Loucy (cell line): ENCODE data around the gene CFAP92.
A peak's percentile ranks its signal among the peaks of the same experiment; 100 is the strongest.

ENCODE experiments used
- H2AFZ ChIP-seq: fragments of 200-600 bp; sonication (generic); 2 replicates; pipeline ENCODE4 v1.6.0; 2016; ENCODE audit warnings: antibody characterized with exemption, mild to moderate bottlenecking, low read length, moderate library complexity
- H3F3A ChIP-seq: fragments of 200-600 bp; 2 replicates; pipeline ENCODE4 v1.6.0; 2016; ENCODE audit warnings: antibody characterized with exemption, low read depth, mild to moderate bottlenecking
- H3K27me3 ChIP-seq: fragments of 200-600 bp; sonication (generic); 2 replicates; pipeline ENCODE4 v1.6.1; 2014; ENCODE audit warnings: low read length, mild to moderate bottlenecking; ENCODE audit not compliant: insufficient read depth, poor library complexity, severe bottlenecking
- H3K36me3 ChIP-seq: fragments of 200-600 bp; sonication (generic); 2 replicates; pipeline ENCODE4 v1.6.1; 2016; ENCODE audit warnings: low read length; ENCODE audit not compliant: insufficient read depth
- H3K4me1 ChIP-seq: fragments of 200-600 bp; sonication (generic); 2 replicates; pipeline ENCODE4 v1.5.1; 2014; ENCODE audit warnings: low read length, mild to moderate bottlenecking; ENCODE audit not compliant: insufficient read depth, poor library complexity, severe bottlenecking
- H3K4me2 ChIP-seq: fragments of 200-600 bp; sonication (generic); 2 replicates; pipeline ENCODE4 v1.6.0; 2014; ENCODE audit warnings: antibody characterized with exemption, low read length, low read depth, mild to moderate bottlenecking; ENCODE audit not compliant: poor library complexity, severe bottlenecking
- H3K4me3 ChIP-seq: fragments of 200-600 bp; sonication (generic); 2 replicates; pipeline ENCODE4 v1.5.1; 2014; ENCODE audit warnings: low read length, mild to moderate bottlenecking, mixed read lengths; ENCODE audit not compliant: poor library complexity, severe bottlenecking
- H3K79me2 ChIP-seq: fragments of 200-600 bp; sonication (generic); 2 replicates; pipeline ENCODE4 v1.6.1; 2014; ENCODE audit warnings: low read length; ENCODE audit not compliant: insufficient read depth
- H3K9ac ChIP-seq: fragments of 200-600 bp; sonication (generic); 2 replicates; pipeline ENCODE4 v1.6.0; 2014; ENCODE audit warnings: mild to moderate bottlenecking, low read depth, low read length, moderate library complexity; ENCODE audit not compliant: poor library complexity, severe bottlenecking
- H3K9me2 ChIP-seq: fragments of 200-600 bp; sonication (generic); replicated peaks from 2 replicates; pipeline ENCODE4 v1.6.1; 2016; ENCODE audit warnings: low read depth, low read length, mixed read lengths
- H3K9me3 ChIP-seq: fragments of 200-600 bp; sonication (generic); 2 replicates; pipeline ENCODE4 v1.6.1; 2014; ENCODE audit warnings: mild to moderate bottlenecking, antibody characterized with exemption, low read length, low read depth; ENCODE audit not compliant: insufficient read depth
- H4K20me1 ChIP-seq: fragments of 200-600 bp; sonication (generic); 2 replicates; pipeline ENCODE4 v1.6.0; 2014; ENCODE audit warnings: antibody characterized with exemption, low read length, mild to moderate bottlenecking; ENCODE audit not compliant: insufficient read depth, poor library complexity, severe bottlenecking
- EZH2phosphoT487 ChIP-seq: fragments of 200-600 bp; IDR thresholded peaks from 2 replicates; pipeline ENCODE4 v1.6.1; 2018; ENCODE audit warnings: antibody characterized with exemption, mild to moderate bottlenecking, moderate library complexity, borderline replicate concordance
- TF ChIP-seq, protein P1 (sequence below): fragments of 200-600 bp; sonication (generic); conservative IDR thresholded peaks from 2 replicates; pipeline ENCODE4 v1.5.1; 2014; ENCODE audit warnings: mild to moderate bottlenecking, antibody characterized with exemption, low read length

CFAP92 gene

DNA sequence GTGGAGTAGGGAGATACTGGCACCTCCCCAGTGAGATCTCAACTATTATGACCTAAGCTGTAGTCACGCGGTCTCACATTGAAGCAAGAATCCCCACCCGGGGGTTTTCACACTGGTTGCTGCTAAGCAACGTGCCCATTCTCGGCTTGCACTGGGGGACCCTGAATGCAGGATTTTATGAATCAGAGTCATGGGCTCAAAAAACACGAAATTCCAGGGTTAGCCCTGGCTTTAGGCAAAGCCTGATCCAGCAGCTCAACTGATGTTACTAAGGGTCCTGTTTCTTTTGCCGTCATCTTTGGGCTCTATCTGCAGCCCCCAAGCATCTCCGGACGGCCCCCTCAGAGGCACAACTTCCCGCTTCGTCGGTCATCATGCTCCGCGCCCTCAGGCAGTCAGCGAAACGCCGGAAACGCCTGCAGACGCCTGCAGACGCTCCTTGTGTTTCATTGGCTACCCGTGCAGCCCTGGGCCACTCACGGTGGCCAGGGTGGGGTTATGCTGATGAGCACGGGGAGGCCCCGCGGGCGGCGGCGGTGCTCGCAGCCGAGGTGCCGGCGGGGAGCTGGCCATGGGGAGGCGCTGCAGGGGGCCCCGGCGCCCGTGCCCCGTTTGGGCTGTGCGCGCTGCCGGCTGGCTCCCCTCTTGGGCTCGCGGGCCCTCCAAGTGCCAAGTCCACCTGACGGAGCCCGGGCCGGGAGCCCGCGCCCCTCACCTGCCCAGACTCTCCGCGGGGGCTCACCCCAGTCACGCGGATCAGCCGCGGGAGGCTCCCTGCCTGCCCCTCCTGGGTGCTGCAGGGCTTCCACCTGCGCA, 33.1 kb upstream of the CFAP92 start:
- Histone ChIP-seq H3K4me2 (peak overlapping the region; percentile 98), H3K9ac (peak overlapping the region; percentile 78), H3K9me2 (no peaks in the 10 kb centered on the region), H3F3A (no peaks in the 10 kb centered on the region), H3K79me2 (peaks cover 13% of the 10 kb centered on the region; the same call in 1 of the 2 replicates), H3K27me3 (no peaks in the 10 kb centered on the region), H3K4me1 (peaks cover 16% of the 10 kb centered on the region), H3K36me3 (no peaks in the 10 kb centered on the region), H3K9me3 (no peaks in the 10 kb centered on the region), H4K20me1 (no peaks in the 10 kb centered on the region), H3K4me3 (peak overlapping the region; percentile 74), H2AFZ (peak overlapping the region; percentile 98)
- no peak for TF ChIP-seq EZH2phosphoT487
- TF ChIP-seq, protein P1, sequence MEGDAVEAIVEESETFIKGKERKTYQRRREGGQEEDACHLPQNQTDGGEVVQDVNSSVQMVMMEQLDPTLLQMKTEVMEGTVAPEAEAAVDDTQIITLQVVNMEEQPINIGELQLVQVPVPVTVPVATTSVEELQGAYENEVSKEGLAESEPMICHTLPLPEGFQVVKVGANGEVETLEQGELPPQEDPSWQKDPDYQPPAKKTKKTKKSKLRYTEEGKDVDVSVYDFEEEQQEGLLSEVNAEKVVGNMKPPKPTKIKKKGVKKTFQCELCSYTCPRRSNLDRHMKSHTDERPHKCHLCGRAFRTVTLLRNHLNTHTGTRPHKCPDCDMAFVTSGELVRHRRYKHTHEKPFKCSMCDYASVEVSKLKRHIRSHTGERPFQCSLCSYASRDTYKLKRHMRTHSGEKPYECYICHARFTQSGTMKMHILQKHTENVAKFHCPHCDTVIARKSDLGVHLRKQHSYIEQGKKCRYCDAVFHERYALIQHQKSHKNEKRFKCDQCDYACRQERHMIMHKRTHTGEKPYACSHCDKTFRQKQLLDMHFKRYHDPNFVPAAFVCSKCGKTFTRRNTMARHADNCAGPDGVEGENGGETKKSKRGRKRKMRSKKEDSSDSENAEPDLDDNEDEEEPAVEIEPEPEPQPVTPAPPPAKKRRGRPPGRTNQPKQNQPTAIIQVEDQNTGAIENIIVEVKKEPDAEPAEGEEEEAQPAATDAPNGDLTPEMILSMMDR, result peak; percentile 72

DNA sequence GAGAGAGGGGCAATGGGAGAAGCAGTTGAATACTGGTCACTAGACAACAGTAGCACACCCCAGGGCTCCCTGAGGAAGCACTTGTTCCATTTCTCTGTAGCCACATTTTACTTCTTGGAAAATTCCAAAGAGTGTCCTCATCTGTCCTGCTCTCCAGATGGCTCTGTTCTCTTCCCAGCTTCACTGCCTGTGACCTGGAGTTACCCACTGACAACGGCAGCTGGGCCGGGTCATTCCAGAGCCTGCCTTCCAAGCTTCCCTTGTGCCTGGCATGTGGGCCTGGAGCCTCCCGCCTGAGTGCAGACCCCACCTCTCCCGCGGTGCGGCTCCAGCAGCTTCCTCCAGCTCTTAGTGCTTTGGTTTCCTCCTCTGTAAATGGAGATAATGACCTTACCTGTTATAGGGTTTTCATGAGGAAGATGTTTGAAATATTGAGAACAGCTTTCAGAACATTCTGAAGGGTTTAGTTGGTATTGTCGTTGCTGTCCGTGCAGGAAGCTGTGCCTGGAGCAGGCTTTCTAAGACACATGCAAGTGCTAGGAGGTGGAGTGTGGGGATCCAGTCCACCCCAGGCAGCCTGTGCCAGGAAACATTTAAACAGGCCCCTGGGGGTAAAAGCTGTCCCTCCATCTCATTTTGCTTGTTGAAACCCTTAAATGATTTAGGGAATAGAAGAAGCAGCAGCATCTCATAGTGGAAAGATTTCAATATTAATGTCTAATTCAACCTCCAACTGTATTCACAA, 32.0 kb upstream of the CFAP92 start:
- no peaks in the 10 kb centered on the region for H3K36me3 ChIP-seq
- no peaks in the 10 kb centered on the region for H3K27me3 ChIP-seq
- peak overlapping the region; percentile 74 for H3K4me3 ChIP-seq
- H3K9me3 ChIP-seq, result no peaks in the 10 kb centered on the region
- no peaks in the 10 kb centered on the region for H3K9me2 ChIP-seq
- no peak for TF ChIP-seq EZH2phosphoT487
- TF ChIP-seq, protein P1, result no peak
- H3K4me1 ChIP-seq, result peaks cover 16% of the 10 kb centered on the region
- no peak overlapping the region for H2AFZ ChIP-seq
- H3K4me2 ChIP-seq, result peak overlapping the region; percentile 98
- no peaks in the 10 kb centered on the region for H3F3A ChIP-seq
- H3K9ac ChIP-seq, result peak overlapping the region; percentile 78
- no peaks in the 10 kb centered on the region for H4K20me1 ChIP-seq
- peaks cover 13% of the 10 kb centered on the region; the same call in 1 of the 2 replicates for H3K79me2 ChIP-seq

DNA sequence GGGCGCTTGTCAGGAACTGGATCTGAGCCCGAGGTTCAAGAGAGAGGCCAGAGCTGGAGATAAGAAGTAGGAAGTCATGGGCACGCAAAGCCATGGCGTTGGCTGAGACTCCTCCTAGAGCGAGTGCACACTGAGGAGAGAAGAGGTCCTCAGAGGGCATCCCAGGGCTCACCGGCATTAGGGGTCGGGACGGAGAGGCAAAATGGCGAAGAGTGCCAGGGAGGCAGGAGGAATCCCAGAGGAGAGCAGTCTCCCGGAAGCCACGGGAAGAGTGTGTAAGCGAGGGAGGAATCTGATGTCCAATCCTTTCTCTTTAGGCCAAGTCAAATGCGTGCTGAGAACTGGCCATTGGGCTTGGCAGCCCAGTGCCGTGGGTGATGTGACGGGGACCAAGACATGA, 31.2 kb upstream of the CFAP92 start:
- Histone ChIP-seq H3K9me3 (no peaks in the 10 kb centered on the region), H3K9me2 (no peaks in the 10 kb centered on the region), H3K4me3 (no peak overlapping the region), H3K4me1 (peaks cover 16% of the 10 kb centered on the region), H3K4me2 (peak overlapping the region; percentile 98), H3F3A (no peaks in the 10 kb centered on the region), H3K36me3 (no peaks in the 10 kb centered on the region), H3K9ac (no peak overlapping the region), H3K79me2 (peaks cover 13% of the 10 kb centered on the region; the same call in 1 of the 2 replicates), H2AFZ (no peak overlapping the region), H4K20me1 (no peaks in the 10 kb centered on the region), H3K27me3 (no peaks in the 10 kb centered on the region)
- TF ChIP-seq, protein P1, result no peak
- TF ChIP-seq EZH2phosphoT487, result no peak
